Activated CD4-positive, alpha-beta T cell treated with anti-CD3 and anti-CD28 coated beads, Interleukin-2, Interleukin-6, amounts not matched to agents 100 ng/mL and 50 ng/mL, durations not matched to agents 16 hours and 8 hours (primary cell): ENCODE data around the gene ADAMTS2.

Experiments used
- DNase-seq: peaks from one replicate; pipeline ENCODE4 v3.0.0-alpha.2; 2020

Gene ADAMTS2

GRCh38 chr5:179250561-179251225, 94.6 kb downstream of the ADAMTS2 start:
- no peak for DNase-seq

DNA sequence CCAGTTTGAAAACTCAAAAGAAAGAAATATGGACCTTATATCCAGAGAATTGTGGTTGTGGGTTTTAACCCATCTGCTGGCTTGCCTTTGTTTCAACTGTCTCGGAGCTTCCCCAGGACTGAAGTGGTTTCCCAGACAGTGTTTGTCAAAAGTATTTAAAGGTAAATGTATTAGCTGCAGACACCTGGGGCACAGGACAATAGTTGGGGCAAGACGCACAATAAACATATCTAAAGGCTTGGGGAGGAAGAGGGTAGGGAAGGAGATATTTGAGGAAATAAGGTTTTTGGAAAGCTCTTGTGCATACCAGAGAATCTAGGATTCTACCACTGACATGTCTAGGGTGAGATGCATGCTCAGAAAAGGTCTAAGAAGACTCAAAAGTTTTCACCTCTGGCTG, 99.0 kb downstream of the ADAMTS2 start:
- DNase-seq: no peak

DNA sequence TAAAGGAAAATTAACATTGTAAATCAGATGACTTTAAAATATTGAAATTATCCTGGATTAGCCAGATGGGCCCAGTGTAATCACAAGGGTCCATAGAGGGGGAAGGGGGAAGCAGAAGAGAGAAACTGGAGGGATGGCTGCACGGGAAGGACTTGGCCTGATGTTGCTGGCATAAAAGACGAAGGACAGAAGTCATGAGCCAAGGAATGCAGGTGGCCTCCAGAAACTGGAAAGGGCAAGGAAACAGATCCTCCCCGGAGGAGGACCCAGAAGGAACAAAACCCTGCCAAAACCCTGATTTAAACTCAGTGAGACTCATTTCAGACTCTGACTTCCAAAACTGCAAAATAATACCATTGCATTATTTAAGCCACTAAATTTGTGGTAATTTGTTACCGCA, 100.2 kb downstream of the ADAMTS2 start:
- no peak for DNase-seq

DNA sequence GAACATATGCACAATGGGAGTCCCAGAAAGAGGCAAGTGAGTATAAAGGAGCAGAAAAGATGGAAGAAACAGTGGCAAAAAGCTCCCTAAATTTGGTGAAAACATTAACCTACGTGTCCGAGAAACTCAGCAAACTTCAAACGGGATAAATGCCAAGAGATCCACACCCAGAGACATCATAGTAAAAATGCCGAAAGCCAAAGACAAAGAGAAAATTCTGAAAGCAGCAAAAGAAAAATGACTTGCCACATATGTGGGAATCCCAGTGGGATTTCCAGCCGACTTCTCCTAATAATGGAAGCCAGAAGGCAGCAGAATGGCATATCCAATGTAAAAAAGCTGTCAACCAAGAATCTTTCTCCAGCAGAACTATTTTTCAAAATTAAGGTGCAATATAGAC, 101.2 kb downstream of the ADAMTS2 start:
- DNase-seq: no peak

DNA sequence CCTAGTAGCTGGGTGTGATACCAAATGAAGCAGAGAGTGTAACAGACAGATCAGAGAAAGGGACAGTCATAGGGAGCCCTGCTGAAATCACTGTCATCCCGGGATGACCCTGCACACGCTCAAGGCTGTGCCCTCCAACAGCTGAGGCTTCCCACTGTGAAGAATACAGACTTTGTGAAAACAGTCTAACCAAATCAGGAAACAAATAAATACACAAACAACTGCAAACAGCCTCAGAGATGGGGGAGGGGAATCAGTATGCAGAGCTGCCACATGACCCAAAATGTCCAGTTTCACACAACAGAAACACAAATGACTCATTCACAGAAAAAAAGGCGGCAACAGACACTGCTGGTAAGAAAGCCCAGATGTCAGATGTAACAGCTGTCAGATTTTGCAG, 101.9 kb downstream of the ADAMTS2 start:
- no peak for DNase-seq

GRCh38 chr5:179242676-179243075, 102.6 kb downstream of the ADAMTS2 start:
- no peak for DNase-seq

- no peak for DNase-seq
Observed at GRCh38 chr5:179241764-179242370, 103.4 kb downstream of the ADAMTS2 start.

- DNase-seq: no peak
Observed at GRCh38 chr5:179241175-179241574, 104.1 kb downstream of the ADAMTS2 start.

DNA sequence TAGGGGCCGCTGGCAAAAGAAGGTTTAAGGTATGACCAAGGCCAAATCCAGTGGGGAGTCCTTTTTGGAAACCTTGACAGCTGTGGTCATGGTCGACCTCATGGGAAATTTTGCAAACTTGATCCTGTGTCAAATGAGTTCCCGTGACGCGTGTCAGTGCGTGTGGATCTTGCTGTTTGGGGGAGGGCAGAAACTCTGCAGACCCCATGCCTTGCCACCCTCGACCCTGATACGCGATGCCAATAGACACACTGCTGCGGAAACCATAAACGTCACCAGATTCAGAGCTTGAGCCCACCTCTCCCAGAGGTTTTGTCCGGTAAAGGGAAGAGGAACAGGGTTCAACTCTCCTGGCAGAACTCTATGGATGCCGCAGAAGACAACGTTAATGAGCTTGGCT, 104.7 kb downstream of the ADAMTS2 start:
- DNase-seq: no peak

DNA sequence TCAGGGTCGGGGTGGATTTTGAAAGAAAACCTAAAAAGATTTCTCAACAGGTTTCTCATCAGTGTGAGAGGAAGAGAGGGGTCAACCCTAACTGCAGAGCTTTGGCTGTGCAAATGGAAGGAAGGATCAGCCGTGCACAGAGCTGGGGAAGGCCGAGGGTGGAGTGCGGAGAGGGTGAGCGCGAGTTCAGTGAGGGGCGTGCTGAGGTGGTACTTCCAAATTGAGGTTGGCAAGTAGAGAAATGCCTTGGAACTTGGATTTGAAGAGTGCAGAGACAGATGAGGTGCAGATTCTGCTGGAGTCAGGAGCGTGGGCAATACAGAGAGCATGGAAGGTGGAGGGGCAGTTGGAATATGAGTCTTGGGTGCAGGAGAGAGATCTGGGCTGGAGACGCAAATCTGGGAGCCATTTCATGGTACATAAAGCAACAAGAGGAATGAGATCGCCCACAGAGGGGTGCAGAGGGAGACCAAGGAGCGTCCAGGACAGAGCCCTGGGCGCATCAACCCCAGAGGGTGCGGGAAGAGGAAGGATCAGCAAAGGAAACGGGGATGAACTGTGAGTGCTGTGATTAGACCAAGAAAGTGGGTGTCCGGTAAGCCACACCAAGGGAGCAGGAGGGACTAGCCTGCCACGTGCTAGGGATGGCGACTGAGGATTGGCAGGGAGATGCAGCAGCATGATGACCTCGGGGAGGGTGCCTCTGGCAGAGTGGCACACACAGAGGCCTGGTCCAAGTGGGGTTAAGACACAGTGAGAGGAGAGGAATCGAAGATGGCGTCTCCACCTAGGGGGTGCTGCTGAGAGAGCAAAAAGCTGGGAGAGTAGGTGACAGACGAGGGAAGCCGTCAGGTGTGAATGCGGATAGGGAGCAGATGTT, 105.8 kb downstream of the ADAMTS2 start:
- DNase-seq: no peak

GRCh38 chr5:179238628-179238970, 106.7 kb downstream of the ADAMTS2 start:
- DNase-seq: no peak

DNA sequence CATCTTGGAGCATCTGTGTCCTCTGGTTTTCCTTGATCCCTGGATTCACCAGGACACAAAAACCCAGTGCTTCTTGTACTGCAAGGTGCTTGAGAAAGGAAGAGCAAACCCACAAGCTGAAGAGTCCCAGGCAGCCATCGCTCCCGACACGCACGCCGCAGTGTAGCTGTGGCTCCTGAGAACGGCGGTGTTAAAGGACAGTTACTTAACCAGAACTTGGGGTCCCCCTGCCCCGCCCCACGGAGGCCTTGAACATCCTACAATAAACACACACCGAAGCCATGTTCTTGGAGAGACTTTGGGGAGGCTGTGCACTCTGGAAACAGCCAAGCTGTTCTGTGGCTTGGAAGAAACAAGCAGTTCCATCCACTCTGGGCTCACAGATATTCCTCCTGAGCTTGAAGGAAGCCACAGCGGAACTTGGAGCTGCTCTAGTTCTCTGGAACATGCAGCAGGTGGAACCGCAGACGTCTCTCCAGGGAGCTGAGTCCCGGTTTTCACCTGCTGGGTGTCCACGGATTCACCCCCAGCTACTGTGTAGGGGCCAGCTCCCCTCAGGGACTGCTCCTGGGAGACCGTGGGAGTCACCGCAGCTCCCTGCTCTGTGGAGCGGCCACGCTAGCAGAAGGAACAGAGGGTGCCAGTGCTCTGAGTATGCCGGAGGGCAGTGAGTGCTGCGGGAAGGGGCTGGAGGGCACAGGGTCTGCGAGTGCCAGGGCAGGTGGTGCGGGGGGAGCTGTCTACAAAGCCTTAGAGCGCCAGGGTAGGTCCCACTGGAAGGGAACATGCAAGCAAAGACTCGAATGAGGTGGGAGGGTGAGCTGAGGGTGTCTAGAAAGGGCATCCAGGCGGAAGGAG, 107.3 kb downstream of the ADAMTS2 start:
- no peak for DNase-seq

DNA sequence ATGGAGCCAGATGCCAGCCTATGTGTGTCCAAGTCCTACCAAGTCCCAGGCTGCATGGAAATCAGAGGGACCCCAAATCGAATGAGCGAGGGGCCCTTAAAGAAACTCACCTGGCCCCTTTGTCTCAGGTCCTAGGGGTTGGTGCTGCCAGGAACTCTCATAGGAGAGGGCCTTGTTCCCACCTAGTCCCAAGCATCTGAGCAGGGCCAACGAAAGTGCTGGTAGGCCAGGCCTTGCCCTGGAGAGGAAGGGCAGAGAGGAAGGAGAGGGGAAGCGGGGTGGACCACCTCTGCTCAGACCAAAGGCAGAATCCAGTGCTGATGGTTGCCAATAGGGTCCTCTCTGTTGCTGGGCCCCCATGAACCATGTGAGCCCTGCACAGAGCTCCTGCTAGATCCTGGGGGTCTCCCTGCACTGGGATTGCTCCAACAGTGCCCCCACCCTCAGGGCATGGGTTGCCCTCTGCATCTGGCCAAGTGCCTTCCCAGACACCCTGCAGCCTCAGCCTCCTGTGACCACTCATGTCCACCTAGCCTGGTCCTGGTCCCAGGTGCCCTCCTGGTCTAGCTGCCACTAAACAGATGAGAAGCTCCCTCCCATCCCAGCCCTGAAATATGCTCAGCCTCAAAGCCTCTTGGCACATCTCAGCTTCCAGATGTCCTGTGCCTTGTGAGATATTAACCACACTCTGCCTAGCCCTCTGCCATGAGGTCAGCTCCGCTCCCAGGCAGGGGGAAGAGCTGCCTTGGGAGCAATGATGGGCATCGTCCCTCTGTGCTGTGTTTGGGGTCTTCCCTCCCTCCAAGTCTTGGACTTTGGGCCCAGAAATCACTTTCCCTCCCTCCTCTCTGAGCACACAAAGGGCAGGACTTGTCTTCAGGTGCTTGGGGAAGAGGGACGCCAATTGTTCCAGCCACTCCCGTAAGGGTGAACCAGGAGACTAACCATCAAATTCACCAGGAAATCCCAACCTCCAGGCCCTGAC, 109.6 kb downstream of the ADAMTS2 start:
- DNase-seq: no peak

DNA sequence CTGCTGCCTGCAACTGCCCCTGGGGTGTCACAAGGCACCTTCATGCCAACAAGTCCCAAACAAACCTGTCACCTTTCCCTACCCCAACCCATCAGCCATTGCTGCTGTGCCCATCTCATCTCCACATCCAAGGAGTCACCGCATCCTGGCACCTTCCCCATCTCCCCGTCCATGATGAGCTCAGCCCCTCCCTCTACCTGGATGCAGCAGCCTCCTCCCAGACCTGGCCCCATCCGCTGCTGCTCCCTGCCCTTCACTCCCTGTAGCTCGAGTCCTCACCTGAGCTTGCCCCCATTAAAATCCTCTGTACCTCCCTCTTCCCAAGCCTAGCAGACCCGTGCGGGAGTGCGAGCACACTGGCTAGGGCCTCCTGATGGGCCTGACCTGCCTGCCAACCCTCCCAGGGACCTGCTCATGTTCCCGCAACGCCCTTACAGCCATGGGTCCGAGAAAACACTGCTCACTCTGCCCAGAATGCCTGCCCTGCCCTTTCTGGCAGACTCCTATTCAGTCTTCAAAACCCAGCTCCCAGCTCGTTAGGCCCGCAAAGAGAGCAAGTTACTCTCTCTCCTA, 110.6 kb downstream of the ADAMTS2 start:
- no peak for DNase-seq

- no peak for DNase-seq
Observed at GRCh38 chr5:179233909-179234562, 111.2 kb downstream of the ADAMTS2 start.

DNA sequence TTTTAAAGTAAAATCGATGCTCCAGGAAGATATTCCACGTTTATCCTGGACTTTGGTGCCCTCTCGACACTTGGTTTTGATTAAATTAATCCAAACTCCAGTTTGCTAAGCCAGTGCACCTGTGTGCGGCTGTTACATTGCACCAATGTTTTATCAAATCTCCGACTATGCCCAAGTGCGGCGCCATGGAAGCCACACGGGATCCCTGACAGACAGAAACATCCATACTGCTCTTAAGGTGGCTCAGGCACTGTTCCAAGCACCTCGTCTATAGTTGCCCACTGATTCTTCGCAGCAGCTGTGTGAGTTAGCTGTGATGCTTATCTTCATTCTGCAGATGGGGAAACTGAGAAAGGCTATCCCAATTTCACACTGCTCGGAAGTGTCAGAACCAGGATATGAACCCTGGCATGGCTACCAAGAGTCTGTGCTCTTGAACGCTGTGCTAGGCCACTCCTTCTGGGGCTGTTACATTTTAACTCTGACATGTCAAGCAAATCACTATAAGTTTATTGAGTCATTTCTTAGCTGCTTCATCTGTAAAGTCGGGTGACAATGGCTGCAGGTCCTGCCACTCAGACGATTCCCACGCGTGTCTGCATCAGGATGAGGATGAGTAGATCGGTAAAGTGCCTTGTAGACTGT, 113.0 kb downstream of the ADAMTS2 start:
- no peak for DNase-seq

DNA sequence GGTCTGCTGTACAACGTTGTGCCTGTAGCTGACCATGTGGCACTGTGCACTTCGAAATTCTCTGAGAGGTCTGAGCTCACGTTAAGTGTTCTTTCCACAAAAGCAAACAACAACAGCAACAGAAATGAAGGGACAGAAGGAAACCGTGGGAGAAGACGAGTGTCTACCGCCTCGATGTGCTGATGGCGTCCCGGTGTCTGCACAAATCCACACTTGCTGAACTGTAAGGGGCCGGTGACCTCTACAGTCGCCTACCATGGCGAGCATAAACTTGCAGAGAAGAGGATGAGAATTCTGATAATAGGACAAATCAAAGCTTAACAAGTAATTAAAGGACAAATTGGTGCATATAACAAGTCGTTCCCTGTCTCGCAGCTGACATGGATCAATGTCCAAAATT, 114.0 kb downstream of the ADAMTS2 start:
- DNase-seq: no peak

DNA sequence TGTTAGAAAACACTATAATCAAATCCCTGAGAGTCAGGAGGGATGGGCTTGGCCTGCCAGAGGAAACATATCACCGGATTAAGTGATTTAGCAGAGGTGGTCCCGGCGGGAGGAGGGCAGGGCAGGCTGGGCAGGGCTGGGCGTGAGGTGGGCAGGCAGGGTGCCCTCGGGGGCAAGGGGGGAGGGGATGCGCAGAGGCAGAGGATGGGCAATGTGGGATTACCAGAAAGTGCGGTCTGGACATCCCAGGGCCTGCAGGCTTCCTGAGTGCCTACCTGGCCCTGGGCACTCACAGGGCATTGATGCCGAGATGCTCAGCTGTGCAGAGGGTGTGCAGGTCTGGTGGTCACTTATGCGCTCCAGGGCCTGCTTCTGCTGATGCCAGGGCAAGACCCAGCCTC, 115.2 kb downstream of the ADAMTS2 start:
- no peak for DNase-seq

DNA sequence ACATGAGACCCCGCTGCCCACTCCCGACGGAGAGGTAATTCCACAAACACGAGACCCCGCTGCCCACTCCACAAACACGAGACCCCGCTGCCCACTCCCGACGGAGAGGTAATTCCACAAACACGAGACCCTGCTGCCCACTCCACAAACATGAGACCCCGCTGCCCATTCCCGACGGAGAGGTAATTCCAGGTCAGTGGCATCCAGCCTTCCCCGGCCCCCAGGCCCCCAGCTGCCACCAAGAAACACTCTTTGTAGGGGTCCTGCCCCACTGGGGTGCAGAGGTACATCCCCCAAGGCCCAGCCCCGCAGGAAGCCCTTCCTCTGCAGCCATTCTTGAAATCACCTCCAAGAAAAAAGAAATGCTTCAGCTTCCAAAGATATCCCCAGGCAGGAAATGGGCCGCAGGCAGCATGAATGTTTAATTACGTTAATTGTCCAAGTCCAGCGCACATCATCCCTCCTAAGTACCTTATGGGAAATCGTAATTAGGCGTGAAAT, 115.9 kb downstream of the ADAMTS2 start:
- DNase-seq: no peak
